ENCODE measurements around the gene ZNF787. TPM values are rescaled to one million over a fixed set of nuclear protein-coding genes. Genes with fewer than 3 reads are reported as not detected.

The ZNF787 gene
- total and polyA plus RNA-seq, 2 of the 8 experiments (the other 6 are each of a cell fraction or from before 2014, with no cell fraction given): 19.7 to 56.0 TPM

DNA sequence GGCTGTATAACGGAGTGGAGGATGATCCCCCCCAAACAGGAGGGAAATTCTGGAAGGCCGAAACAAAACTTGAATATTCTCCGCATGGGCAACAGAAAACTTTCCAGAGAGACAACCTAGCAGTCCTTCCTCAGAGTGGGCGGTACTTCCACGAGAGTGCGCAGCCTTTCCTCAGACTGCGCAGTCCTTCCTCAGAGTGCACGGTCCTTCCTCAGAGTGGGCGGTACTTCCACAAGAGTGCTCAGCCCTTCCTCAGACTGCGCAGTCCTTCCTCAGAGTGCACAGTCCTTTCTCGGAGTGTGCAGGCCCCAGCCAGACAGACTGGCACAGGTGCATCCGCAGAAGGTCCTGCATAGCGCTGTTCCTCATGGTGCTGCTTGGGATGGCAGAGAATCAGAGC is 42.0 kb upstream of the ZNF787 start:
- ChIA-PET CTCF (ENCODE audit: partially characterized antibody) (interaction anchor here (0.7 to 1.5 kb wide), 6 partner anchors 8 to 606 kb away, joined by 3 to 5 read pairs (median 3); no protein-coding TSS in a partner anchor), POLR2A (ENCODE audit: partially characterized antibody) (interaction anchor here (1.2 kb wide), 1 partner anchor 21 kb away, joined by 3 read pairs; no protein-coding TSS in a partner anchor)
- H3K79me1 ChIP-seq (ENCODE audit: low read depth, low read length): no peaks in the 10 kb centered on the region
- no peaks in the 10 kb centered on the region for H3K4me1 ChIP-seq (replicated peaks in 1 of 4; ENCODE audit: control insufficient read depth in 3 of 4, insufficient read depth in 4 of 4, low read length in 3 of 4)
- no peak for FAIRE-seq
- no peaks in the 10 kb centered on the region for H3K9me3 ChIP-seq (ENCODE audit: insufficient read depth in 2 of 2, low read depth in 1 of 2, low read length in 1 of 2)
- H3K23ac ChIP-seq (ENCODE audit: insufficient read length): no peak overlapping the region
- H3K27ac ChIP-seq (ENCODE audit: low read depth, low read length): no peak overlapping the region
- H4K91ac ChIP-seq (replicated peaks; ENCODE audit: insufficient read length, low read length): no peak overlapping the region
- no peaks in the 10 kb centered on the region for H3K27me3 ChIP-seq (replicated peaks in 1 of 4; ENCODE audit: control insufficient read depth in 3 of 4, extremely low read depth in 1 of 4, insufficient read depth in 3 of 4, low read length in 3 of 4)
- no peak overlapping the region for H3K4ac ChIP-seq (replicated peaks; ENCODE audit: insufficient read length, low read depth, low read length)
- peaks cover 7% of the 10 kb centered on the region; the same call in 1 of the 2 replicates for H3K23me2 ChIP-seq (ENCODE audit: low read depth, low read length)
- H3K56ac ChIP-seq (replicated peaks; ENCODE audit: insufficient read length, low read depth, low read length): no peak overlapping the region
- H4K20me1 ChIP-seq (replicated peaks in 1 of 2; ENCODE audit: control insufficient read depth in 1 of 2, insufficient read depth in 2 of 2, low read length in 2 of 2): peaks cover 0 to 9% of the 10 kb centered on the region in 2 experiments
- H3K18ac ChIP-seq (ENCODE audit: extremely low read depth, low read length): no peak overlapping the region
- DNase-seq (ENCODE audit: low read depth in 1 of 2, low spot score in 2 of 2): no peak
- TF ChIP-seq RXRA (IDR thresholded peaks at IDR 0.05; ENCODE audit: insufficient read depth, low read depth, low read length): no peak
- TF ChIP-seq CHD2 (IDR thresholded peaks at IDR 0.05; ENCODE audit: low read length): no peak
- TF ChIP-seq MAX (IDR thresholded peaks at IDR 0.05): no peak
- no peak for TF ChIP-seq BCL11A (IDR thresholded peaks at IDR 0.05; ENCODE audit: low read depth in 2 of 2, low read length in 2 of 2)
- TF ChIP-seq CBX8 (IDR thresholded peaks at IDR 0.05; ENCODE audit: borderline replicate concordance, low read depth, low read length): no peak
- no peak overlapping the region for H2BK5ac ChIP-seq (ENCODE audit: low read depth, low read length)
- H3K4me3 ChIP-seq (ENCODE audit: extremely low read depth in 1 of 4, insufficient read depth in 2 of 4, low read depth in 3 of 4, low read length in 4 of 4): no peak overlapping the region
- WGBS, 2 experiments (ENCODE audit: extremely low coverage in 1 of 2, insufficient coverage in 1 of 2, insufficient read length in 1 of 2, insufficient replicate concordance in 2 of 2, low coverage in 1 of 2, low lambda C conversion rate in 2 of 2, missing lambda C conversion rate in 1 of 2): 86% methylated on average over 13 of the region's 13 CpGs; no CpG with 5 or more reads in 1 of the 2 experiments
- no peak overlapping the region for H3K14ac ChIP-seq (ENCODE audit: insufficient read length)
- no peak overlapping the region for H2BK12ac ChIP-seq (ENCODE audit: low read depth, low read length)
- no peak overlapping the region for H2BK120ac ChIP-seq (replicated peaks; ENCODE audit: low read depth, low read length)
- H2AFZ ChIP-seq (ENCODE audit: low read length): no peak overlapping the region
- H3K9ac ChIP-seq (replicated peaks in 1 of 4; ENCODE audit: extremely low read depth in 1 of 4, low read depth in 3 of 4, low read length in 3 of 4): no peak overlapping the region
- 0 out of 2 replicates have a peak overlapping the region, but pooled peaks have one; percentile 39 for H2AK5ac ChIP-seq (ENCODE audit: low read depth, low read length)
- H4K8ac ChIP-seq (ENCODE audit: extremely low read depth, insufficient read depth, low read length): no peak overlapping the region
- no peak overlapping the region for H3K4me2 ChIP-seq (ENCODE audit: insufficient read depth in 1 of 2, low read depth in 2 of 2, low read length in 2 of 2)
- H4K5ac ChIP-seq (ENCODE audit: insufficient read length, low read depth, low read length): no peak overlapping the region
- no peak overlapping the region for H2BK20ac ChIP-seq (ENCODE audit: low read length)
- H3K79me2 ChIP-seq (ENCODE audit: control insufficient read depth in 1 of 2, insufficient read depth in 2 of 2, low read length in 2 of 2): no peaks in the 10 kb centered on the region
- H2BK15ac ChIP-seq (ENCODE audit: low read length): no peak overlapping the region
- peaks cover 0 to 19% (median 4%) of the 10 kb centered on the region in 4 experiments; a peak in 3 of 8 replicates for H3K36me3 ChIP-seq (ENCODE audit: control insufficient read depth in 2 of 4, insufficient read depth in 4 of 4, low read length in 3 of 4)

Data from H1 (cell line).